ENCODE measurements around the gene LGI4.
"Not testable (repeated sequence)": the region's sequence is repeated elsewhere in the genome, so short reads cannot be mapped to it uniquely, and the experiment has no call there.

The LGI4 gene

DNA sequence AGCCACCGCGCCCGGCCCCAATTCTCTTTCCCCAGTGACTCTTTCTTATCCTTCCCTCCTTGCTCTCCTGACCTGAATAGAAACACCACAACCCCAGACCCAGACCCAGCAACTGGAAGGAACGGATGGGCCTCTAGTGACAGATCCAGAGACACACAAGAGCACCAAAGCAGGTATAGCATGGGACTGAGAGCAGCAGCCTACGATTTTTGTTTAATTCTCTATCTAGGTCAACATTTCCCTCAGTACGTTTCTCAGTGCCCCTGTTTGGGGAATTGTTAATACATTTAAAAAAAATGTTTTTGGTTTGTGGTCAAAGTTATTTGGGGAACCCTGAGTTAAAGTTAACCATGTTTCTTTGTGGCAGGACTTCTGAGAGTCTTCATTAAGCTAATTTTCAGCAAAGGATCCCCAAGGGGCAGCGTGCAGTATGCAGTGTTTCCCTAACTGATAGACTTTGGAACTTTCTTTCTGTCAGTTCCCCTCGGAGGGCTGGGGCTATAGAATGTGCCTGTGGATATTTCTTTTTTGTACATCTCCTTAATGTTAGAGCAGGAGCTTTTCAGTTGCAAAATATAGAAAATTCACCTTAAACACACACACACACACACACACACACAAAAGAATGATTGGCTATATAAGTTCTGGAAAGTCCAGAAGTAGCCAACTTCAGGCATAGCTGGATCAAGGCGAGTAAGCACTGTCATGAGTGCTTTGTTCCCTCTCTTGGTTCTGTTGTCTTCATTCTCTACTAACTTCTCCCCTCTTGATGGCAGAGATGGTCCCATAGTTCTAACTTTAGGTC, 26.0 kb upstream of the LGI4 start:
- DNase-seq: no peak

DNA sequence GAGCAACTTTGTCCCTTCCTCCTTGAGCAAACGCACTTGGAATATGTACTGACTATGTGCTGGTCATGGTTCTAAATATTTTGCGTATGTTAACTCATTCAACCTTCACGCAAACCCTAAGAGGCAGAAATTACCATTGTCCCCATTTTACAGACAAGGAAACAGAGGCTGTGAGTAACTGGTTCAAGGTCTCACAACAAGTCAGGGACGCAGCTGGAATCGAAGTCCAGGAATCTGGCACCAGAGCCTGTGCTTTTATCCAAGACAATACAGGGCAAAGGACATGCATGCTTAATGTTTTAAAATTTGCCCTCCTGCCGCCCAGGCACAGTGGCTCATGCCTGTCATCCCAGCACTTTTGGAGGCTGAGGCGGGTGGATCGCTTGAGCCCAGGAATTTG, 24.7 kb upstream of the LGI4 start:
- DNase-seq: no peak

DNA sequence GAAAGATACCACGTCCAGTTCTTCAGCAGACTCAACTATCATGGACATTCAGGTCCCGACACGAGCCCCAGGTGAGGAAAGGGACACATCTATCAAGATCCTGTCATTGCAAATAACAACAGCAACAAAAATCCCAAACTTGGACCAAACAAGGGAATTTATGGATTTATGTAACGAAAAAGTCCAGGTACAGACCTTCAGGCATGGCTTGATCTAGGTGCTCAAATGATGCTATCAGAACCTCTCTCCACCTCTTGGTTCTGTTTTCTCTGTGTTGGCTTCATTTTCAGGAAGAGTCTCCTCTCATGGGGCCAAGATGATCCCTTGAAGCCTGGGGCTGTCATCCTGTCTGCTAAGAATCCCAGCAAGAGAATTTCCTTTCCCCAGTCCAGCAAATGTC, 22.6 kb upstream of the LGI4 start:
- DNase-seq: no peak

DNA sequence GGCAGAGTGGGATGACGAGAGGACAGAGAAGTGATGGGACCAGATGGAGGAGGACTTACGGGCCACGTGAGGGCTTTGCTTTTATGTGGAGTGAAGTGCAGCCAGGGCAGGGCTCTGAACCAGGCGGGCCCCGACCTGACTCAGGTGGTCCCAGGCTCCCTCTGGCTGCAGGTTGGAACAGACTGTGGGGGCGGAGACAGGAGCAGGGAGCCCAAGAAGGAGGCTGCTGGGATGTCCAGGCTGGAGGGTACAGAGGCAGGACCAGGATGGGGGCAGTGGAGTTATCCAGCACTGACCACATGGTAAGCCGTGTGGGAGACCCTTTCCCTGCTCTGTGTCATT, 21.8 kb upstream of the LGI4 start:
- no peak for DNase-seq

- no peak for DNase-seq
Observed at GRCh38 chr19:35155981-35156672, 21.3 kb upstream of the LGI4 start.

- no peak for DNase-seq
Observed at GRCh38 chr19:35155441-35155840, 20.6 kb upstream of the LGI4 start.

DNA sequence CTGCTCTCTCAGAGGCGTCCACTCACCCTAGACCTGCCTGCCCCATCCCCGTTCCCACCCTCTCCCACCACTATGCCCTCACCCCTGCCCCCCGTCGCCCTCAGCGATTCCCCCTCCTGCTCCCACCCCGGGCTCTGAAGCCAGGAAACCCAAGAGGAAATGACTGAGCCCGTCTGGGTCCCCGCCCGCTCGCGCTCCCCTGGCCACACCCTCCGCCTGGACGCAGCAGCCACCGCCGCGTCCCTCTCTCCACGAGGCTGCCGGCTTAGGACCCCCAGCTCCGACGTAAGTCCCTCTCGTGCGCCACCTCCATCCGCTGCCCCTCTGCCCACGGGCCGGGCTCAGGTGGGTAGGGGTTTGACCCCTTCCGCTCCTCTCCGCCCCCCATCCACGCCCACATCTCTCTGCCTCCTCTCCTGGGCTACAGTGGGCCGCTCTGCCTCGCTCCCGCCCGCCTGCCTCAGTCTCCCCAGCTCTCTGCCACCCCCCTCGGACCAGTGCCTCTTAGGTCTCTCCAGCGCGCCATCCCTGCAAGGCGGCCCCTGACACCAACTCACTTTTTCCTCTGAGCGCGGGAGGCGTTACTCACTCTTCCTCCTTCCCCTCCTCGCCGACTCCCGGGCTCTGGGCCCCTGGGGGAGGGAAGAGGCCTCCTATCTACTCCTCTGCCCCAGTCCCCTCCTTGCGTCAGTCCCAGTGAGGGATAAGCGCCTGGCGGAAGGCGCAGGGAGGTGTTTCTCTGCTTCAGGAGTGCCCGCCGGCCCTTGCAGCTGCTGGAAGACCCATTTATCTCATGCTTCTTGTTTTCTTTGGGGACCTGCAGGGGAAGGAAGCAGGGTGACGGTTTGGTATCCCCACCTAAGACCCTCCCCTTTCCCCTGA, 19.9 kb upstream of the LGI4 start, which contains the start of gene FXYD5:
Gene FXYD5, plus strand, starts transcription at position 211 of the 882 bp plus-strand sequence. CDS start 816 bp downstream, outside the sequence.
- peak; percentile 79 for DNase-seq

- DNase-seq: peak; percentile 78
Observed at GRCh38 chr19:35153701-35154524, 19.1 kb upstream of the LGI4 start.

GRCh38 chr19:35153129-35153522, 18.3 kb upstream of the LGI4 start:
- DNase-seq: not testable (repeated sequence)

DNA sequence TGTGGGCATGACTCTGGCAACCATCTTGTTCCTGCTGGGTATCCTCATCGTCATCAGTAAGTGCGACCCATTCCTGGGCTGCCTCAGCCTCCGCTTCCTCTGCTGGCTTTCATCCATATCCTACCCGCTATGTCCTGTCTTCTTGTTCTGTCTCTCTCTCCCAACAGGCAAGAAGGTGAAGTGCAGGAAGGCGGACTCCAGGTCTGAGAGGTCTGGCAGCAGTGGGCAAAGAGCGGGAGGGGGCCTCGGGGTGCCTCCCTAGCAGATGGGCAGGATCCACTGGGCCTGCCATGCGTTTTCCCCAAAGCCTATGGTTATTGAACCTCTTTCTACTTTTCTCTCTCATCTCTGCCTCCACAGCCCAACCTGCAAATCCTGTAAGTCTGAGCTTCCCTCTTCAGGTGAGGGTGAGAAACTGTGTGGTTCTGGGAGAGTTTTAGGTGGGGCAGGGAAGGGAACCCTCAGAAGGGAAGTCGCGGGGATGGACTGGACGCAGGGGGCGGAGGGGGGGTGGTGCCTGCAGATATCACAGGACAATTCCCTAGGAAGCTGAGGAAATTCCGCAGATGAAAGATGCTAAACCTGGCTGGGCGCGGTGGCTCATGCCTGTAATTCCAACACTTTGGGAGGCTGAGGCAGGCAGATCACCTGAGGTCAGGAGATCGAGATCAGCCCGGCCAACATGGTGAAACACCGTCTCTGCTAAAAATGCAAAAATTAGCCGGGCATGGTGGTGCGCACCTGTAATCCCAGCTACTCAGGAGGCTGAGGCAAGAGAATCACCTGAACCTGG, 16.6 kb upstream of the LGI4 start:
- DNase-seq: no peak

DNA sequence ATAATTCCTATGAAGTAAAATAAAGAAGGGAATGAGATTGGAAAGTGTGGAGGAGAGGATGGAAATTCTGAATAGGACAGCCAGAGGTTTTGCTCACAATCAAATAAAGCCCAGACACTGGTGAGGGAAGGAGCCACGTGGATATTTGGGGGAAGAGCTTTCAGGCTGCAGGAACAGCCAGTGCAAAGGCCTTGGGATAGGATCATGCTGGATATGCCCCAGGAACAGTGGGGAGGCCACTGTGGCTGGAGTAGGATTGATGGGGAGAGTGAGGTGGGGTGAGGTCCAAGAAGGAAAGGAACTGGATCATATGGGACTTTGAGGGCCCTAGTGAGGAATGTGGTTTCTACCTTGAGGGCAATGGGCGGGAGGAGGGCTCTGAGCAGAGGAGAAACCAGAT, 15.6 kb upstream of the LGI4 start:
- no peak for DNase-seq

GRCh38 chr19:35149463-35149862, 14.6 kb upstream of the LGI4 start:
- DNase-seq: no peak

DNA sequence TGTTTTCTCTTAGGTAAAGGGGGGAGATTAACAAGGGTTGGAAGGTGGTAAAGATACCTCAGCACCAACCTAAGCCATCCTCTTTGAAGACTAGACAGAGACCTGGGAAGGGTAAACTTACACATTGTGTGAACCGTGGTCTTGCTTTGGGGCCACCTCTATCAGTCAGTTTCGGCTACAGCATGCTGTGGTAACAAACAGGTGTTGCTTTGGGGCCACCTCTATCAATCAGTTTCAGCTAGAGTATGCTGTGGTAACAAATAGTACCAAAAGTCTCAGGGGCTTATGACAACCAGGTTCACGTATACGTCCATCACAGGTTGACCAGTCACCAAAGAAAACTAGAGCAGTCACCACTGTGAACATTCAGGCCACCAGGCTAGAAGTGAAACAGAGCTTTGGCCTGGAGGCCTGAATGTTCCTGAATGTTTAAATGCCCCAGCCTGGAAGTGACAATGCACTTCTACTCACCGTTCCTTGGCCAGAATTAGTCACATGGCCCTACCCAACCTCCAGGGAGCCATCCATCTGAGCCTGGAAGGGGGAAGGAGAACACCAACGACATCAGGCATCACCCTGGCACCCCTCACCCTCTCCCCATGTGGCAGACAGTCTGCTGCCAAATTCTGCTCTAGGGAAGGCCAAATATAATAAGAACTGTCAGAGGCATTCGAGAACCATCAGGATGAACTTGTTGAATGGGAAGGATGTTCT, 12.0 kb upstream of the LGI4 start:
- no peak for DNase-seq

GRCh38 chr19:35144600-35145436, 10.0 kb upstream of the LGI4 start:
- DNase-seq: no peak

DNA sequence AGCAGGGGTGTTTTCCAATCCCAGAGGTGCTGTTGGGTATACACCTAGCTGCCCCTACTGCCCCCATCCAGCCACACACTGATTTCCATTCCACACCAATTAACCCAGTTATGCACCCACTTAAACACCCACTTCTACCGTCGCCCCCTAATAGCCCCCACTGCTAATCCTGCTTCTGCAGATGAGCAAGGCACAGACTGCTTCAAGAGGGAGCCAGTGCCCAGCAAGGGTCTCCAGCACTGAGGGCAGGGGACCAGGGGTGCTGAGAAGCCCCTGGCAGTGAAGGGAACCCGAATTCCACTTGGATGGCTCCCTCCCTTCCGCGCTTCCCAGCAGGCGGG, 9.4 kb upstream of the LGI4 start:
- no peak for DNase-seq

GRCh38 chr19:35143818-35144217, 9.0 kb upstream of the LGI4 start:
- no peak for DNase-seq

DNA sequence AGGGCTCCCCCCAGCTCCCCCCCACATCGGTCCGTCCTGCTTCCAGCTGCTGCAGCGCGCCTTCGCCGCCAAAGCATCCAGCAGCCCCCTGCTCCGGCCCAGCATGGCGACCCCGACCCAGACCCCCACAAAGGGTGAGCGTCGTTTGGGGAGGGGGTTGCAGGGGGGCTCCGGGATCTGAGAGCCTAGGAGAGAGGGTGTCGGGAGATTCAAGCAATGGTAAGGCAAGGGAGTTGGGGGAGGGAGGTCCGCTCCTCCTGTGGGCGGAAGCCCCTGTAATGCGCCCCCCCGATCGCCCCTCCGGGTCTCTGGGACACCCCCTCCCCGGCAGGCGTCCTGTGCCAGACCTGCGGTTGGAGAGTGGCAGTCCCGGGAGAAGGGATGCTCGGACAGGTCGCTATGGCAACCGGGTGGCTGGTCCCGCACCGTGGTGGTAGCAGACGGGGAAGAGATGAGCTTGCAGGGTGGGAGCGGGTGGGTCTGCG, 8.4 kb upstream of the LGI4 start, which contains the start of gene FXYD7:
Gene FXYD7, plus strand, starts transcription at position 25 of the 485 bp plus-strand sequence. Its CDS starts 79 bp downstream, at position 104.
- DNase-seq: no peak

- DNase-seq: peak; percentile 79
Observed at GRCh38 chr19:35142606-35143230, 7.9 kb upstream of the LGI4 start.
